Lung (tissue), 12 donors: ENCODE measurements around the gene SYK. TPM values are rescaled to one million over a fixed set of nuclear protein-coding genes. Genes with fewer than 3 reads are reported as not detected.

Source experiments
- ATAC-seq: fragments of 200-7000 bp; cut with Tn5 transposase; one replicate; pipeline ENCODE4 v1.9.1; 2020; ENCODE audit warnings: moderate number of reproducible peaks; ENCODE audit not compliant: insufficient read depth, low FRiP score
- DNase-seq, 3 donors: peaks; one replicate each; pipeline ENCODE4 v3.0.0-alpha.2; 2013 to 2017
- H3K27ac ChIP-seq, 2 donors: one replicate each; pipeline ENCODE4 v1.5.1; 2013; ENCODE audit warnings: mild to moderate bottlenecking in 2 of 2, moderate library complexity in 2 of 2, control low read depth in 1 of 2, inconsistent platforms in 1 of 2, low read depth in 1 of 2, low read length in 1 of 2
- H3K27me3 ChIP-seq, 3 donors: one replicate each; pipeline ENCODE4 v1.5.1; 2013; ENCODE audit warnings: low read length in 2 of 3; ENCODE audit not compliant: control insufficient read depth in 3 of 3, insufficient read depth in 3 of 3
- H3K36me3 ChIP-seq, 4 donors: one replicate each; pipeline ENCODE4 v1.5.1; 2013; ENCODE audit warnings: low read length in 4 of 4, mild to moderate bottlenecking in 1 of 4, moderate library complexity in 1 of 4; ENCODE audit not compliant: control insufficient read depth in 4 of 4, insufficient read depth in 4 of 4
- H3K4me1 ChIP-seq, 5 donors: one replicate each; pipeline ENCODE4 v1.5.1; 2013; ENCODE audit warnings: low read length in 5 of 5, mild to moderate bottlenecking in 2 of 5, moderate library complexity in 1 of 5; ENCODE audit not compliant: control insufficient read depth in 5 of 5, insufficient read depth in 5 of 5
- H3K4me3 ChIP-seq: one replicate; pipeline ENCODE4 v1.5.1; 2013; ENCODE audit warnings: mild to moderate bottlenecking, control low read depth, moderate library complexity
- H3K9ac ChIP-seq, 2 donors: one replicate each; pipeline ENCODE4 v1.5.1; 2013; ENCODE audit warnings: low read length in 2 of 2, control low read depth in 1 of 2; ENCODE audit not compliant: insufficient read depth in 1 of 2
- H3K9me3 ChIP-seq, 4 donors: one replicate each; pipeline ENCODE4 v1.5.1; 2013; ENCODE audit warnings: low read length in 3 of 4, mild to moderate bottlenecking in 1 of 4, moderate library complexity in 1 of 4; ENCODE audit not compliant: control insufficient read depth in 4 of 4, insufficient read depth in 3 of 4
- CTCF ChIP-seq: IDR thresholded peaks from 2 replicates; pipeline ENCODE4 v1.5.1; 2012; ENCODE audit warnings: mild to moderate bottlenecking; ENCODE audit errors: control extremely low read depth, extremely low read depth
- WGBS, 2 donors: extraction: QIAGEN DNeasy Blood & Tissue Kit; methylation state at CpG; one replicate each; pipeline ENCODE4 v1.1.7; 2013; 5-methylcytosine and 5-hydroxymethylcytosine counted together
- polyA plus RNA-seq, 2 donors: library from polyadenylated mRNA; stranded (reverse); fragments of 200-250 nt; gene quantifications; one replicate each; pipeline ENCODE4 v1.2.1, GENCODE V29; 2013
- total RNA-seq, 2 donors: library from RNA; depleted of rRNA in 1 of 2; stranded (reverse); fragments of >200 nt in 1 of 2; gene quantifications; one replicate each; pipeline ENCODE4 v1.2.1, GENCODE V29; 2014 to 2021
- donor health status: control.
- donor health status: control.
- donor health status: Bipolar disorder and iron deficiency.
- donor health status: healthy.
- donor health status: DM: yes; HTN: yes; CAD: no.

SYK gene
- total and polyA plus RNA-seq, 4 donors = 13.7 to 71.6 (median 35.0) TPM

- TF ChIP-seq CTCF = no peak
- H3K27me3 ChIP-seq = no peaks in the 10 kb centered on the region
- ATAC-seq (no peak), DNase-seq (no peak)
- peaks cover 0 to 2% (median 0%) of the 10 kb centered on the region in 4 donors for H3K9me3 ChIP-seq
- WGBS, 2 donors = 84 to 94% methylated on average over 3 of the region's 3 CpGs
- H3K4me1 ChIP-seq = peaks cover 0 to 14% (median 0%) of the 10 kb centered on the region in 5 donors
- no peak overlapping the region for H3K27ac ChIP-seq
- H3K9ac ChIP-seq = no peak overlapping the region
- H3K36me3 ChIP-seq = no peaks in the 10 kb centered on the region
- H3K4me3 ChIP-seq = no peak overlapping the region
Observed at GRCh38 chr9:90832261-90832660, 30.6 kb downstream of the SYK start.

GRCh38 chr9:90834828-90835595, 33.4 kb downstream of the SYK start:
- ATAC-seq (no peak), DNase-seq (peak; percentile 83 to 94 (median 92))
- 44 to 52% methylated on average over 8 of the region's 8 CpGs for WGBS, 2 donors
- H3K9me3 ChIP-seq = peaks cover 0 to 2% (median 0%) of the 10 kb centered on the region in 4 donors
- H3K4me1 ChIP-seq = peaks cover 0 to 14% (median 0%) of the 10 kb centered on the region in 5 donors
- no peaks in the 10 kb centered on the region for H3K36me3 ChIP-seq
- no peak overlapping the region for H3K9ac ChIP-seq
- TF ChIP-seq CTCF = no peak
- no peaks in the 10 kb centered on the region for H3K27me3 ChIP-seq
- H3K27ac ChIP-seq = no peak overlapping the region
- H3K4me3 ChIP-seq = no peak overlapping the region

- WGBS, 2 donors = 56 to 69% methylated on average over 3 of the region's 3 CpGs
Observed at GRCh38 chr9:90836411-90837080, 34.9 kb downstream of the SYK start.

More at GRCh38 chr9:90836411-90837080, 34.9 kb downstream of the SYK start:
- H3K27me3 ChIP-seq = no peaks in the 10 kb centered on the region
- peaks cover 0 to 14% (median 0%) of the 10 kb centered on the region in 5 donors for H3K4me1 ChIP-seq
- H3K9ac ChIP-seq = no peak overlapping the region
- DNase-seq (no peak), ATAC-seq (no peak)
- no peak overlapping the region for H3K4me3 ChIP-seq
- no peak overlapping the region for H3K27ac ChIP-seq
- H3K9me3 ChIP-seq = peaks cover 0 to 7% (median 2%) of the 10 kb centered on the region in 4 donors
- H3K36me3 ChIP-seq = no peaks in the 10 kb centered on the region
- TF ChIP-seq CTCF = no peak
